ENCODE measurements around the gene ZNF440.
"Not testable (repeated sequence)": the region's sequence is repeated elsewhere in the genome, so short reads cannot be mapped to it uniquely, and the experiment has no call there.

ZNF440 gene

DNA sequence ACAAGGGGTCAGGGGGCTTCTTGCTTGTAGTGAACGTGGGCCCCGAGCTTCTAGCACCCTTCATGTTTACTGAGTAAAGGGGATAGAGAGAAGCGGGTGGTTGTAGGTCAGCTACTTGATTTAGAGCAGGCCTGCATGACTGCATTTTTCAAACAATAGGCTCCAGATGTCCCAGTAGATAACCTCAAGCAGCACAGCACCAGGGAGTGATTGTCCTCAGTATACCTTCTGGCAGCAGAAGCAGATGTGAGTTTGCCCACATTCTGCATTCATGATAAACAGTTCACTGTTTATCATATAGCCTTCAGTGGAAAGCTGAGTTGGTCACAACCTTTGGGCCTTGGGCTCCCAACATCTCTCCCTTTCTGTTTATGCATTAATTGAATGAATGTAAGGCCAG, 39.3 kb downstream of the ZNF440 start:
- intact Hi-C loops (cut with DNase I; ENCODE audit: low total_unique reads): no loop called here
- H3K27ac ChIP-seq: no peak overlapping the region
- H3K4me1 ChIP-seq: peaks cover 0 to 19% (median 9%) of the 10 kb centered on the region in 4 donors
- peaks cover 18 to 35% (median 19%) of the 10 kb centered on the region in 3 donors for H3K36me3 ChIP-seq
- H3K27me3 ChIP-seq: no peaks in the 10 kb centered on the region
- TF ChIP-seq, protein P1, sequence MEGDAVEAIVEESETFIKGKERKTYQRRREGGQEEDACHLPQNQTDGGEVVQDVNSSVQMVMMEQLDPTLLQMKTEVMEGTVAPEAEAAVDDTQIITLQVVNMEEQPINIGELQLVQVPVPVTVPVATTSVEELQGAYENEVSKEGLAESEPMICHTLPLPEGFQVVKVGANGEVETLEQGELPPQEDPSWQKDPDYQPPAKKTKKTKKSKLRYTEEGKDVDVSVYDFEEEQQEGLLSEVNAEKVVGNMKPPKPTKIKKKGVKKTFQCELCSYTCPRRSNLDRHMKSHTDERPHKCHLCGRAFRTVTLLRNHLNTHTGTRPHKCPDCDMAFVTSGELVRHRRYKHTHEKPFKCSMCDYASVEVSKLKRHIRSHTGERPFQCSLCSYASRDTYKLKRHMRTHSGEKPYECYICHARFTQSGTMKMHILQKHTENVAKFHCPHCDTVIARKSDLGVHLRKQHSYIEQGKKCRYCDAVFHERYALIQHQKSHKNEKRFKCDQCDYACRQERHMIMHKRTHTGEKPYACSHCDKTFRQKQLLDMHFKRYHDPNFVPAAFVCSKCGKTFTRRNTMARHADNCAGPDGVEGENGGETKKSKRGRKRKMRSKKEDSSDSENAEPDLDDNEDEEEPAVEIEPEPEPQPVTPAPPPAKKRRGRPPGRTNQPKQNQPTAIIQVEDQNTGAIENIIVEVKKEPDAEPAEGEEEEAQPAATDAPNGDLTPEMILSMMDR (IDR thresholded peaks at IDR 0.05): no peak
- no peak overlapping the region for H3K4me3 ChIP-seq
- DNase-seq: no peak
- peaks cover 0 to 33% (median 14%) of the 10 kb centered on the region in 3 donors for H3K9me3 ChIP-seq

DNA sequence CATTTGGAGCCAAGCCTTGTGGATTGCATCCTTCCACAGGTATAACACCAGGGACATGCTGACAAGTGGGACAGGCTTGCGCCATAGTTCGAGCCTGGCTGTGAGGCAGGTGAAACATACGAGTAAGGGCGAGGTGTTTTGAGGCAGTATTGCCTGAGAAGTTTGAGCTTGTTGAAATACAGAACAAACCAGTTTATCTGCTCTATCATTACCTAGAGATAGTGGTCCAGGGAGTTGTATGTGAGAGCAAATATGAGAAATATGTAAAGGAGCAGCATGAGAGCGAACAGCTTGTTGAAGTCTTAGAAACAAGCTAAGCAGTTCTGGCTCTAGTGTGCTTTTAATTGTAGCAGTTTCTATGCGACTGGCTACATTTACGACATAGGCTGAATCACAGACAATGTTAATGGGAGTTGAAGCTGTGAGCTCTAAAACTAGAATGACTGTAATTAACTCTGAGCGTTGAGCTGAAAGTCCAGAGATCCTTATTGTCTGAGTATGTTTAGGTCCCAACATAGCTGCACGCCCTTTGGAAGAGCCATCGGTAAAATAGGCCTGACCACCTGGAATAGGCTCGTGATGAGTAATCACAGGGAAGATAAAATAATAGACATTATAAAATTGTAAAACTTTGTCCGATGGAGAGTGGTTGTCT, 42.6 kb downstream of the ZNF440 start:
- H3K4me3 ChIP-seq: no peak overlapping the region
- no peak overlapping the region for H3K27ac ChIP-seq
- intact Hi-C loops (cut with DNase I; ENCODE audit: low total_unique reads): no loop called here
- peaks cover 0 to 66% (median 40%) of the 10 kb centered on the region in 3 donors for H3K9me3 ChIP-seq
- TF ChIP-seq, protein P1 (IDR thresholded peaks at IDR 0.05): no peak
- no peaks in the 10 kb centered on the region for H3K4me1 ChIP-seq
- peaks cover 19 to 65% (median 34%) of the 10 kb centered on the region in 3 donors for H3K36me3 ChIP-seq
- DNase-seq: no peak
- H3K27me3 ChIP-seq: no peaks in the 10 kb centered on the region

DNA sequence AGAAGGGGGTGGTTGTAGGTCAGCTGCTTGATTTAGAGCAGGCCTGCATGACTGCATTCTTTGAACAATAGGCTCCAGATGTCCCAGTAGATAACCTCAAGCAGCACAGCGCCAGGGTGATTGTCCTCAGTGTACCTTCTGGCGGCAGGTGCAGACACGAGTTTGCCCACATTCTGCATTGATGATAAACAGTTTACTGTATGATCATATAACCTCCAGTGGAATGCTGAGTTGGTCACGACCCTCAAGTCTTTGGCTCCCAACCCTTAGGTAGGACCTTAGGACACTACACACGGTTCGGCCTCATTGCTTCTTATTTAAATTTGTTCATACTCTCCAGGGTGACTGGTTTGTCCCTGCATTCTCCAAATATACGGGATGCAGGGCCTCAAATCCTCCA, 46.6 kb downstream of the ZNF440 start:
- H3K9me3 ChIP-seq: peaks cover 0 to 92% (median 62%) of the 10 kb centered on the region in 3 donors
- H3K4me3 ChIP-seq: no peak overlapping the region
- H3K27me3 ChIP-seq: no peaks in the 10 kb centered on the region
- H3K4me1 ChIP-seq: no peaks in the 10 kb centered on the region
- no peak overlapping the region for H3K27ac ChIP-seq
- DNase-seq: no peak
- peaks cover 27 to 78% (median 57%) of the 10 kb centered on the region in 3 donors for H3K36me3 ChIP-seq
- intact Hi-C loops (cut with DNase I; ENCODE audit: low total_unique reads): no loop called here
- TF ChIP-seq, protein P1 (IDR thresholded peaks at IDR 0.05): no peak

DNA sequence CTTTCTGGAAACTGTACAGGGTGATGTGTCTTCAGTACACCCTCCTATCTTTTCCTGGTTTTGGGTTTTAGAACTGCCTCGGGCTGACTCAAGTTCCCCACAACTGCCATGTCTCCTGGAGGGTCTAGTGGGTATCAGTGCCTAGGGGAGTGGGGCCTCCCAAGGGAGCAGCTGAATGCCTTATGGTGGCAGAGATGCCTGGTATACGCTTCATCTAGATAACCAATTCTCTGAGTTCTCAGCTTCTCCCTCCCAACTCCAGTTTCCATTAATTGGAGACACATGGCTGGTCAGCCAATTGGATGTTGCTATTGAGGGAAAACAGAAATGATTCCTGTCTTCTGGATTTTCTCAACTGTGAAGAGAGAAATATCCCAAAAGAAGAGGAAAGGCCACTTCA, 47.2 kb downstream of the ZNF440 start:
- intact Hi-C loops (cut with DNase I; ENCODE audit: low total_unique reads): no loop called here
- Histone ChIP-seq H3K4me1 (no peaks in the 10 kb centered on the region), H3K27ac (no peak overlapping the region), H3K9me3 (peaks cover 0 to 92% (median 68%) of the 10 kb centered on the region in 3 donors), H3K27me3 (no peaks in the 10 kb centered on the region), H3K36me3 (peaks cover 31 to 78% (median 58%) of the 10 kb centered on the region in 3 donors), H3K4me3 (no peak overlapping the region)
- TF ChIP-seq, protein P1 (IDR thresholded peaks at IDR 0.05): no peak
- DNase-seq: no peak

DNA sequence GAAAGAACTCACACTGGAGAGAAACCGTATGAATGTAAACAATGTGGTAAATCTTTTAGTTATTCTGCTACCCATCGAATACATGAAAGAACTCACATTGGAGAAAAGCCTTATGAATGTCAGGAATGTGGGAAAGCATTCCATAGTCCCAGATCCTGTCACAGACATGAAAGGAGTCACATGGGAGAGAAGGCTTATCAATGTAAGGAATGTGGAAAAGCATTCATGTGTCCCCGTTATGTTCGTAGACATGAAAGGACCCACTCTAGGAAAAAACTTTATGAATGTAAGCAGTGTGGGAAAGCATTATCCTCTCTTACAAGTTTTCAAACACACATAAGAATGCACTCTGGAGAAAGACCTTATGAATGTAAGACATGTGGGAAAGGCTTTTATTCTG, 53.7 kb downstream of the ZNF440 start:
- intact Hi-C loops (cut with DNase I; ENCODE audit: low total_unique reads); H3K4me3 ChIP-seq; H3K27me3 ChIP-seq; H3K27ac ChIP-seq; H3K4me1 ChIP-seq; DNase-seq: not testable (repeated sequence)
- peaks cover 56 to 81% (median 74%) of the 10 kb centered on the region in 3 donors for H3K36me3 ChIP-seq
- H3K9me3 ChIP-seq: peaks cover 4 to 94% (median 81%) of the 10 kb centered on the region in 3 donors

DNA sequence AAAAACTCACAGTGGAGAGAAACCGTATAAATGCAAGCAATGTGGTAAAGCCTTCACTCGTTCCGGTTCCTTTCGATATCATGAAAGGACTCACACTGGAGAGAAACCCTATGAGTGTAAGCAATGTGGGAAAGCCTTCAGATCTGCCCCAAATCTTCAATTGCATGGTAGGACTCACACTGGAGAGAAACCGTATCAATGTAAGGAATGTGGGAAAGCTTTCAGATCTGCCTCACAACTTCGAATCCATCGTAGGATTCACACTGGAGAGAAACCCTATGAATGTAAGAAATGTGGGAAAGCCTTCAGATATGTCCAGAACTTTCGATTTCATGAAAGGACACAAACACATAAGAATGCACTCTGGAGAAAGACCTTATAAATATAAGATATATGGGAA, 54.1 kb downstream of the ZNF440 start:
- DNase-seq: no peak
- peaks cover 4 to 90% (median 81%) of the 10 kb centered on the region in 3 donors for H3K9me3 ChIP-seq

More for the DNA sequence above, 54.1 kb downstream of the ZNF440 start:
- intact Hi-C loops (cut with DNase I; ENCODE audit: low total_unique reads): no loop called here
- Histone ChIP-seq H3K27me3 (no peaks in the 10 kb centered on the region), H3K27ac (no peak overlapping the region), H3K36me3 (peaks cover 52 to 77% (median 70%) of the 10 kb centered on the region in 3 donors), H3K4me3 (no peak overlapping the region), H3K4me1 (no peaks in the 10 kb centered on the region)
- TF ChIP-seq, protein P1 (IDR thresholded peaks at IDR 0.05): no peak

All from tibial artery (tissue), 4 donors.